Measurements from ENCODE around the gene CYP2C8. TPM values are rescaled to one million over a fixed set of nuclear protein-coding genes. Genes with fewer than 3 reads are reported as not detected.

CYP2C8 gene
- total RNA-seq, 1 experiment from 2014 or later: 0.81 TPM

DNA sequence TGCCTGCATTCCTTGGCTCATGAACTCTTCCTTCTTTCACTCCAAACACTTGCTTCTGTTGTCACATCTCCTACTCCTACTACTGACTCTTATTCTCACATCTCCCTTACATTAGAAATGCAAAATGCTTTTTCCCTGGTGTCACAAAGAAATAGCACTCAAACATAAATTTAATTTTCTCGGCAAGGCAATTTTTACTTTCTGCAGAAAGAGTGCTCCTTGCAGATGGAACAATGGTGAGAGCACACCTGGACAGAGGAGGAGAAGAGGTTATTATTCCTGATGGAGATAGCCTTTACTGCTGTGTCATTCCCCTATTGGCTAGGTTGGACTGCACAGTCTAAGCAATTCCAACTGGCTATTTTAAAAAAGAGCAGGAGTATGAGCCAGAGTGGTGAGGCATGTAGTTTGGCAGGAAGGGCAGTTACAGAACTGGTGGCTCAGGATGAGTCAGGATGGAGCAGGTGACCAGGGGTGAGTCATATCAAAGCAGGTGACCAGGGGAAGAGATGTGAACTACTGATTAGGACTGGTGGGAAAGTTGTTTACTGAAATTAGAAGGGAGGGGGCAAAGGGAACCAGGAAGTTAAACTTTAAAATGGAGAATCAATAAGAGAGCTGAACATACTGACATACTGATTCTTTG, 77.9 kb downstream of the CYP2C8 start:
- H3K4me1 Mint-ChIP-seq: peaks cover 8% of the 10 kb centered on the region
- TF ChIP-seq ZNF416 (CRISPR knock-in tag; IDR thresholded peaks at IDR 0.05): no peak
- TF ChIP-seq MXD4 (CRISPR knock-in tag; IDR thresholded peaks at IDR 0.05; ENCODE audit: borderline replicate concordance): no peak
- no peak for TF ChIP-seq ZNF219 (CRISPR knock-in tag; IDR thresholded peaks at IDR 0.05; ENCODE audit: borderline replicate concordance)
- TF ChIP-seq, protein P1, sequence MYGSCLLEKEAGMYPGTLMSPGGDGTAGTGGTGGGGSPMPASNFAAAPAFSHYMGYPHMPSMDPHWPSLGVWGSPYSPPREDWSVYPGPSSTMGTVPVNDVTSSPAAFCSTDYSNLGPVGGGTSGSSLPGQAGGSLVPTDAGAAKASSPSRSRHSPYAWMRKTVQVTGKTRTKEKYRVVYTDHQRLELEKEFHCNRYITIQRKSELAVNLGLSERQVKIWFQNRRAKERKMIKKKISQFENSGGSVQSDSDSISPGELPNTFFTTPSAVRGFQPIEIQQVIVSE (CRISPR knock-in tag; IDR thresholded peaks at IDR 0.05; ENCODE audit: borderline replicate concordance): no peak
- TF ChIP-seq, protein P2, sequence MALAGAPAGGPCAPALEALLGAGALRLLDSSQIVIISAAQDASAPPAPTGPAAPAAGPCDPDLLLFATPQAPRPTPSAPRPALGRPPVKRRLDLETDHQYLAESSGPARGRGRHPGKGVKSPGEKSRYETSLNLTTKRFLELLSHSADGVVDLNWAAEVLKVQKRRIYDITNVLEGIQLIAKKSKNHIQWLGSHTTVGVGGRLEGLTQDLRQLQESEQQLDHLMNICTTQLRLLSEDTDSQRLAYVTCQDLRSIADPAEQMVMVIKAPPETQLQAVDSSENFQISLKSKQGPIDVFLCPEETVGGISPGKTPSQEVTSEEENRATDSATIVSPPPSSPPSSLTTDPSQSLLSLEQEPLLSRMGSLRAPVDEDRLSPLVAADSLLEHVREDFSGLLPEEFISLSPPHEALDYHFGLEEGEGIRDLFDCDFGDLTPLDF (CRISPR knock-in tag; IDR thresholded peaks at IDR 0.05): no peak
- TF ChIP-seq, protein P3, sequence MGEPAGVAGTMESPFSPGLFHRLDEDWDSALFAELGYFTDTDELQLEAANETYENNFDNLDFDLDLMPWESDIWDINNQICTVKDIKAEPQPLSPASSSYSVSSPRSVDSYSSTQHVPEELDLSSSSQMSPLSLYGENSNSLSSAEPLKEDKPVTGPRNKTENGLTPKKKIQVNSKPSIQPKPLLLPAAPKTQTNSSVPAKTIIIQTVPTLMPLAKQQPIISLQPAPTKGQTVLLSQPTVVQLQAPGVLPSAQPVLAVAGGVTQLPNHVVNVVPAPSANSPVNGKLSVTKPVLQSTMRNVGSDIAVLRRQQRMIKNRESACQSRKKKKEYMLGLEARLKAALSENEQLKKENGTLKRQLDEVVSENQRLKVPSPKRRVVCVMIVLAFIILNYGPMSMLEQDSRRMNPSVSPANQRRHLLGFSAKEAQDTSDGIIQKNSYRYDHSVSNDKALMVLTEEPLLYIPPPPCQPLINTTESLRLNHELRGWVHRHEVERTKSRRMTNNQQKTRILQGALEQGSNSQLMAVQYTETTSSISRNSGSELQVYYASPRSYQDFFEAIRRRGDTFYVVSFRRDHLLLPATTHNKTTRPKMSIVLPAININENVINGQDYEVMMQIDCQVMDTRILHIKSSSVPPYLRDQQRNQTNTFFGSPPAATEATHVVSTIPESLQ (CRISPR knock-in tag; IDR thresholded peaks at IDR 0.05): no peak
- TF ChIP-seq TP53 (CRISPR knock-in tag; IDR thresholded peaks at IDR 0.05): no peak
- TF ChIP-seq, protein P4, sequence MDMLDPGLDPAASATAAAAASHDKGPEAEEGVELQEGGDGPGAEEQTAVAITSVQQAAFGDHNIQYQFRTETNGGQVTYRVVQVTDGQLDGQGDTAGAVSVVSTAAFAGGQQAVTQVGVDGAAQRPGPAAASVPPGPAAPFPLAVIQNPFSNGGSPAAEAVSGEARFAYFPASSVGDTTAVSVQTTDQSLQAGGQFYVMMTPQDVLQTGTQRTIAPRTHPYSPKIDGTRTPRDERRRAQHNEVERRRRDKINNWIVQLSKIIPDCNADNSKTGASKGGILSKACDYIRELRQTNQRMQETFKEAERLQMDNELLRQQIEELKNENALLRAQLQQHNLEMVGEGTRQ (CRISPR knock-in tag; IDR thresholded peaks at IDR 0.05): no peak
- no peak for TF ChIP-seq TEAD4 (CRISPR knock-in tag; IDR thresholded peaks at IDR 0.05)
- no peak for TF ChIP-seq SP1 (CRISPR knock-in tag; conservative IDR thresholded peaks at IDR 0.05)
- TF ChIP-seq EMX1 (CRISPR knock-in tag; IDR thresholded peaks at IDR 0.05): no peak
- TF ChIP-seq, protein P5, sequence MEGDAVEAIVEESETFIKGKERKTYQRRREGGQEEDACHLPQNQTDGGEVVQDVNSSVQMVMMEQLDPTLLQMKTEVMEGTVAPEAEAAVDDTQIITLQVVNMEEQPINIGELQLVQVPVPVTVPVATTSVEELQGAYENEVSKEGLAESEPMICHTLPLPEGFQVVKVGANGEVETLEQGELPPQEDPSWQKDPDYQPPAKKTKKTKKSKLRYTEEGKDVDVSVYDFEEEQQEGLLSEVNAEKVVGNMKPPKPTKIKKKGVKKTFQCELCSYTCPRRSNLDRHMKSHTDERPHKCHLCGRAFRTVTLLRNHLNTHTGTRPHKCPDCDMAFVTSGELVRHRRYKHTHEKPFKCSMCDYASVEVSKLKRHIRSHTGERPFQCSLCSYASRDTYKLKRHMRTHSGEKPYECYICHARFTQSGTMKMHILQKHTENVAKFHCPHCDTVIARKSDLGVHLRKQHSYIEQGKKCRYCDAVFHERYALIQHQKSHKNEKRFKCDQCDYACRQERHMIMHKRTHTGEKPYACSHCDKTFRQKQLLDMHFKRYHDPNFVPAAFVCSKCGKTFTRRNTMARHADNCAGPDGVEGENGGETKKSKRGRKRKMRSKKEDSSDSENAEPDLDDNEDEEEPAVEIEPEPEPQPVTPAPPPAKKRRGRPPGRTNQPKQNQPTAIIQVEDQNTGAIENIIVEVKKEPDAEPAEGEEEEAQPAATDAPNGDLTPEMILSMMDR (IDR thresholded peaks at IDR 0.05): no peak
- TF ChIP-seq, protein P6, sequence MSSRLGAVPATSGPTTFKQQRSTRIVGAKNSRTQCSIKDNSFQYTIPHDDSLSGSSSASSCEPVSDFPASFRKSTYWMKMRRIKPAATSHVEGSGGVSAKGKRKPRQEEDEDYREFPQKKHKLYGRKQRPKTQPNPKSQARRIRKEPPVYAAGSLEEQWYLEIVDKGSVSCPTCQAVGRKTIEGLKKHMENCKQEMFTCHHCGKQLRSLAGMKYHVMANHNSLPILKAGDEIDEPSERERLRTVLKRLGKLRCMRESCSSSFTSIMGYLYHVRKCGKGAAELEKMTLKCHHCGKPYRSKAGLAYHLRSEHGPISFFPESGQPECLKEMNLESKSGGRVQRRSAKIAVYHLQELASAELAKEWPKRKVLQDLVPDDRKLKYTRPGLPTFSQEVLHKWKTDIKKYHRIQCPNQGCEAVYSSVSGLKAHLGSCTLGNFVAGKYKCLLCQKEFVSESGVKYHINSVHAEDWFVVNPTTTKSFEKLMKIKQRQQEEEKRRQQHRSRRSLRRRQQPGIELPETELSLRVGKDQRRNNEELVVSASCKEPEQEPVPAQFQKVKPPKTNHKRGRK (CRISPR knock-in tag; IDR thresholded peaks at IDR 0.05; ENCODE audit: borderline replicate concordance): no peak
- no peak for TF ChIP-seq OVOL2 (CRISPR knock-in tag; IDR thresholded peaks at IDR 0.05; ENCODE audit: borderline replicate concordance)
- no peak for TF ChIP-seq KAT7 (CRISPR knock-in tag; IDR thresholded peaks at IDR 0.05; ENCODE audit: borderline replicate concordance)
- no peak for TF ChIP-seq NR1H2 (CRISPR knock-in tag; IDR thresholded peaks at IDR 0.05)
- no peak for TF ChIP-seq JUN (CRISPR knock-in tag; IDR thresholded peaks at IDR 0.05)
- TF ChIP-seq ZNF396 (CRISPR knock-in tag; IDR thresholded peaks at IDR 0.05; ENCODE audit: borderline replicate concordance): no peak
- H3K9me3 Mint-ChIP-seq: peaks cover 53% of the 10 kb centered on the region
- H3K27ac Mint-ChIP-seq: no peak overlapping the region
- ChIA-PET CTCF (interaction anchor here (1.3 kb wide), 1 partner anchor 27 kb away, joined by 3 read pairs; no protein-coding TSS in a partner anchor), POLR2A (no interaction called here)
- ATAC-seq (no peak), DNase-seq (ENCODE audit: low spot score) (no peak)
- H3K27me3 Mint-ChIP-seq (ENCODE audit: low read depth): no peaks in the 10 kb centered on the region; the same call in none of the 2 replicates
- peaks cover 19% of the 10 kb centered on the region for H3K36me3 Mint-ChIP-seq
- no peak overlapping the region for H3K4me3 Mint-ChIP-seq

Data from WTC11 (cell line).